Neural progenitor cell (in vitro differentiated cells): Measurements from ENCODE around the gene CSNK1G1.

Experiments used
- EZH2phosphoT487 ChIP-seq: fragments of 200-600 bp; sonication (generic); IDR thresholded peaks from 2 replicates; pipeline ENCODE4 v1.6.1; 2017; ENCODE audit warnings: antibody characterized with exemption
- TF ChIP-seq, protein P1 (sequence below): fragments of 200-600 bp; sonication (generic); IDR thresholded peaks from 2 replicates; pipeline ENCODE4 v1.5.1; 2017; ENCODE audit warnings: antibody characterized with exemption, mild to moderate bottlenecking

GRCh38 chr15:64143276-64143675 is 212.7 kb downstream of the CSNK1G1 start:
- TF ChIP-seq, protein P1, sequence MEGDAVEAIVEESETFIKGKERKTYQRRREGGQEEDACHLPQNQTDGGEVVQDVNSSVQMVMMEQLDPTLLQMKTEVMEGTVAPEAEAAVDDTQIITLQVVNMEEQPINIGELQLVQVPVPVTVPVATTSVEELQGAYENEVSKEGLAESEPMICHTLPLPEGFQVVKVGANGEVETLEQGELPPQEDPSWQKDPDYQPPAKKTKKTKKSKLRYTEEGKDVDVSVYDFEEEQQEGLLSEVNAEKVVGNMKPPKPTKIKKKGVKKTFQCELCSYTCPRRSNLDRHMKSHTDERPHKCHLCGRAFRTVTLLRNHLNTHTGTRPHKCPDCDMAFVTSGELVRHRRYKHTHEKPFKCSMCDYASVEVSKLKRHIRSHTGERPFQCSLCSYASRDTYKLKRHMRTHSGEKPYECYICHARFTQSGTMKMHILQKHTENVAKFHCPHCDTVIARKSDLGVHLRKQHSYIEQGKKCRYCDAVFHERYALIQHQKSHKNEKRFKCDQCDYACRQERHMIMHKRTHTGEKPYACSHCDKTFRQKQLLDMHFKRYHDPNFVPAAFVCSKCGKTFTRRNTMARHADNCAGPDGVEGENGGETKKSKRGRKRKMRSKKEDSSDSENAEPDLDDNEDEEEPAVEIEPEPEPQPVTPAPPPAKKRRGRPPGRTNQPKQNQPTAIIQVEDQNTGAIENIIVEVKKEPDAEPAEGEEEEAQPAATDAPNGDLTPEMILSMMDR, result no peak
- no peak for TF ChIP-seq EZH2phosphoT487
